Peyer's patch (tissue), 4 donors: Measurements from ENCODE around the gene PROK2.

Experiments
- POLR2A ChIP-seq, 2 donors: fragments of 450-650 bp; IDR thresholded peaks; one replicate each; pipeline ENCODE4 v1.5.1; 2017; ENCODE audit warnings: antibody characterized with exemption in 2 of 2, mild to moderate bottlenecking in 2 of 2, moderate library complexity in 2 of 2
- TF ChIP-seq, protein P1 (sequence below), 6 experiments: fragments of 450-650 bp in 4 of 6; fragments of 200-600 bp in 2 of 6; sonication (generic) in 1 of 6; IDR thresholded peaks; one replicate each; pipeline ENCODE4 v1.5.1; 2017 to 2019; ENCODE audit warnings: antibody characterized with exemption in 6 of 6, mild to moderate bottlenecking in 3 of 6, moderate library complexity in 1 of 6

GRCh38 chr3:71753701-71754609 is 31.0 kb downstream of the PROK2 start, which contains the start of gene GPR27:
- TF ChIP-seq, protein P1, sequence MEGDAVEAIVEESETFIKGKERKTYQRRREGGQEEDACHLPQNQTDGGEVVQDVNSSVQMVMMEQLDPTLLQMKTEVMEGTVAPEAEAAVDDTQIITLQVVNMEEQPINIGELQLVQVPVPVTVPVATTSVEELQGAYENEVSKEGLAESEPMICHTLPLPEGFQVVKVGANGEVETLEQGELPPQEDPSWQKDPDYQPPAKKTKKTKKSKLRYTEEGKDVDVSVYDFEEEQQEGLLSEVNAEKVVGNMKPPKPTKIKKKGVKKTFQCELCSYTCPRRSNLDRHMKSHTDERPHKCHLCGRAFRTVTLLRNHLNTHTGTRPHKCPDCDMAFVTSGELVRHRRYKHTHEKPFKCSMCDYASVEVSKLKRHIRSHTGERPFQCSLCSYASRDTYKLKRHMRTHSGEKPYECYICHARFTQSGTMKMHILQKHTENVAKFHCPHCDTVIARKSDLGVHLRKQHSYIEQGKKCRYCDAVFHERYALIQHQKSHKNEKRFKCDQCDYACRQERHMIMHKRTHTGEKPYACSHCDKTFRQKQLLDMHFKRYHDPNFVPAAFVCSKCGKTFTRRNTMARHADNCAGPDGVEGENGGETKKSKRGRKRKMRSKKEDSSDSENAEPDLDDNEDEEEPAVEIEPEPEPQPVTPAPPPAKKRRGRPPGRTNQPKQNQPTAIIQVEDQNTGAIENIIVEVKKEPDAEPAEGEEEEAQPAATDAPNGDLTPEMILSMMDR (IDR thresholded peaks at IDR 0.05) = no peak
- no peak for TF ChIP-seq POLR2A (IDR thresholded peaks at IDR 0.05)
